Neural cell (in vitro differentiated cells): ENCODE results near the gene AK5. TPM values are rescaled to one million over a fixed set of nuclear protein-coding genes. Genes with fewer than 3 reads are reported as not detected.
A peak's percentile ranks its signal among the peaks of the same experiment; 100 is the strongest.

ENCODE experiments used
- H2AFZ ChIP-seq: fragments of 200-600, 300-800 bp; sonication (generic), shearing (Covaris generic); 2 replicates; pipeline ENCODE4 v1.6.0; 2014; ENCODE audit warnings: low read depth, mild to moderate bottlenecking, antibody characterized with exemption, low read length, moderate library complexity
- H3F3A ChIP-seq: fragments of 200-600 bp; shearing (Covaris generic); 2 replicates; pipeline ENCODE4 v1.6.1; 2016; ENCODE audit warnings: mild to moderate bottlenecking, moderate library complexity, mixed read lengths, antibody characterized with exemption, low read length; ENCODE audit not compliant: insufficient read depth, poor library complexity, severe bottlenecking
- H3K27ac ChIP-seq: fragments of 200-600, 300-800 bp; sonication (generic), shearing (Covaris generic); 2 replicates; pipeline ENCODE4 v1.5.1; 2014; ENCODE audit warnings: mild to moderate bottlenecking, low read length, moderate library complexity
- H3K27me3 ChIP-seq: fragments of 300-800, 200-600 bp; sonication (generic), shearing (Covaris generic); 2 replicates; pipeline ENCODE4 v1.6.0; 2014; ENCODE audit warnings: mild to moderate bottlenecking, low read depth, low read length, moderate library complexity; ENCODE audit not compliant: insufficient read depth
- H3K36me3 ChIP-seq: fragments of 300-800, 200-600 bp; sonication (generic), shearing (Covaris generic); 2 replicates; pipeline ENCODE4 v1.5.1; 2014; ENCODE audit warnings: mild to moderate bottlenecking, antibody characterized with exemption, low read length, moderate library complexity; ENCODE audit not compliant: insufficient read depth
- H3K4me2 ChIP-seq: fragments of 300-800, 200-600 bp; sonication (generic), shearing (Covaris generic); 2 replicates; pipeline ENCODE4 v1.6.0; 2014; ENCODE audit warnings: mild to moderate bottlenecking, low read length
- H3K4me3 ChIP-seq: fragments of 300-800, 200-600 bp; sonication (generic), shearing (Covaris generic); 2 replicates; pipeline ENCODE4 v1.5.1; 2014; ENCODE audit warnings: mild to moderate bottlenecking, low read length, moderate library complexity
- H3K79me2 ChIP-seq: fragments of 200-600 bp; shearing (Covaris generic); replicated peaks from 2 replicates; pipeline ENCODE4 v1.6.0; 2014; ENCODE audit warnings: mild to moderate bottlenecking, low read length, moderate library complexity; ENCODE audit not compliant: insufficient read depth
- H3K9ac ChIP-seq: fragments of 300-800, 200-600 bp; sonication (generic), shearing (Covaris generic); 2 replicates; pipeline ENCODE4 v1.6.1; 2016; ENCODE audit warnings: mild to moderate bottlenecking, low read length, mixed read lengths
- H3K9me2 ChIP-seq: fragments of 200-600 bp; shearing (Covaris generic); 2 replicates; pipeline ENCODE4 v1.6.1; 2016; ENCODE audit warnings: mild to moderate bottlenecking, low read length, mixed read lengths; ENCODE audit not compliant: insufficient read depth
- H3K9me3 ChIP-seq: fragments of 200-600, 300-800 bp; sonication (generic), shearing (Covaris generic); 2 replicates; pipeline ENCODE4 v1.6.1; 2016; ENCODE audit warnings: mild to moderate bottlenecking, mixed run types, low read length, moderate library complexity, mixed read lengths
- H4K20me1 ChIP-seq: fragments of 200-600 bp; shearing (Covaris generic); 2 replicates; pipeline ENCODE4 v1.6.1; 2016; ENCODE audit warnings: mild to moderate bottlenecking, mixed run types; ENCODE audit not compliant: insufficient read depth
- EP300 ChIP-seq: fragments of 450-650 bp; conservative IDR thresholded peaks from 2 replicates; pipeline ENCODE4 v1.6.1; 2014; ENCODE audit warnings: antibody characterized with exemption, mild to moderate bottlenecking, moderate library complexity; ENCODE audit not compliant: poor library complexity, severe bottlenecking
- EZH2 ChIP-seq: fragments of 200-600, 300-800 bp; shearing (Covaris generic), sonication (generic); IDR thresholded peaks from 2 replicates; pipeline ENCODE4 v1.6.1; 2014; ENCODE audit warnings: antibody characterized with exemption, low read length, borderline replicate concordance, mild to moderate bottlenecking; ENCODE audit not compliant: insufficient read depth, poor library complexity, severe bottlenecking
- MXI1 ChIP-seq: fragments of 450-650 bp; conservative IDR thresholded peaks from 2 replicates; pipeline ENCODE4 v1.6.1; 2014; ENCODE audit warnings: antibody characterized with exemption, mild to moderate bottlenecking; ENCODE audit not compliant: poor library complexity, severe bottlenecking
- POLR2AphosphoS5 ChIP-seq: IDR thresholded peaks from 2 replicates; pipeline ENCODE4 v1.6.1; 2012
- RAD21 ChIP-seq: fragments of 450-650 bp; conservative IDR thresholded peaks from 2 replicates; pipeline ENCODE4 v1.6.1; 2014; ENCODE audit warnings: antibody characterized with exemption, mild to moderate bottlenecking, moderate library complexity
- SMC3 ChIP-seq: fragments of 450-650 bp; conservative IDR thresholded peaks from 2 replicates; pipeline ENCODE4 v1.6.1; 2014; ENCODE audit warnings: antibody characterized with exemption, mild to moderate bottlenecking, moderate library complexity; ENCODE audit not compliant: poor library complexity
- TAF1 ChIP-seq: IDR thresholded peaks from 2 replicates; pipeline ENCODE4 v1.6.1; 2012; ENCODE audit warnings: low read depth
- polyA minus RNA-seq: library from RNA; depleted of rRNA, polyadenylated mRNA; stranded (reverse); fragments of >200 nt; gene quantifications from 2 replicates; pipeline ENCODE4 v1.2.3, GENCODE V29; 2014
- polyA plus RNA-seq: library from polyadenylated mRNA; depleted of rRNA; stranded (reverse); fragments of >200 nt; gene quantifications from 2 replicates; pipeline ENCODE4 v1.2.3, GENCODE V29; 2014
- TF ChIP-seq, protein P1 (sequence below): IDR thresholded peaks from 2 replicates; pipeline ENCODE4 v1.6.1; 2012; ENCODE audit warnings: borderline replicate concordance
- TF ChIP-seq, protein P2 (sequence below): fragments of 450-650 bp; IDR thresholded peaks from 2 replicates; pipeline ENCODE4 v1.5.1; 2014; ENCODE audit warnings: antibody characterized with exemption, mild to moderate bottlenecking, moderate library complexity; ENCODE audit not compliant: poor library complexity, severe bottlenecking

Gene AK5, protein sequence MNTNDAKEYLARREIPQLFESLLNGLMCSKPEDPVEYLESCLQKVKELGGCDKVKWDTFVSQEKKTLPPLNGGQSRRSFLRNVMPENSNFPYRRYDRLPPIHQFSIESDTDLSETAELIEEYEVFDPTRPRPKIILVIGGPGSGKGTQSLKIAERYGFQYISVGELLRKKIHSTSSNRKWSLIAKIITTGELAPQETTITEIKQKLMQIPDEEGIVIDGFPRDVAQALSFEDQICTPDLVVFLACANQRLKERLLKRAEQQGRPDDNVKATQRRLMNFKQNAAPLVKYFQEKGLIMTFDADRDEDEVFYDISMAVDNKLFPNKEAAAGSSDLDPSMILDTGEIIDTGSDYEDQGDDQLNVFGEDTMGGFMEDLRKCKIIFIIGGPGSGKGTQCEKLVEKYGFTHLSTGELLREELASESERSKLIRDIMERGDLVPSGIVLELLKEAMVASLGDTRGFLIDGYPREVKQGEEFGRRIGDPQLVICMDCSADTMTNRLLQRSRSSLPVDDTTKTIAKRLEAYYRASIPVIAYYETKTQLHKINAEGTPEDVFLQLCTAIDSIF
- polyA plus RNA-seq (5.4 and 7.1 TPM in 2 replicates), polyA minus RNA-seq (10.0 and 11.5 TPM in 2 replicates)

DNA sequence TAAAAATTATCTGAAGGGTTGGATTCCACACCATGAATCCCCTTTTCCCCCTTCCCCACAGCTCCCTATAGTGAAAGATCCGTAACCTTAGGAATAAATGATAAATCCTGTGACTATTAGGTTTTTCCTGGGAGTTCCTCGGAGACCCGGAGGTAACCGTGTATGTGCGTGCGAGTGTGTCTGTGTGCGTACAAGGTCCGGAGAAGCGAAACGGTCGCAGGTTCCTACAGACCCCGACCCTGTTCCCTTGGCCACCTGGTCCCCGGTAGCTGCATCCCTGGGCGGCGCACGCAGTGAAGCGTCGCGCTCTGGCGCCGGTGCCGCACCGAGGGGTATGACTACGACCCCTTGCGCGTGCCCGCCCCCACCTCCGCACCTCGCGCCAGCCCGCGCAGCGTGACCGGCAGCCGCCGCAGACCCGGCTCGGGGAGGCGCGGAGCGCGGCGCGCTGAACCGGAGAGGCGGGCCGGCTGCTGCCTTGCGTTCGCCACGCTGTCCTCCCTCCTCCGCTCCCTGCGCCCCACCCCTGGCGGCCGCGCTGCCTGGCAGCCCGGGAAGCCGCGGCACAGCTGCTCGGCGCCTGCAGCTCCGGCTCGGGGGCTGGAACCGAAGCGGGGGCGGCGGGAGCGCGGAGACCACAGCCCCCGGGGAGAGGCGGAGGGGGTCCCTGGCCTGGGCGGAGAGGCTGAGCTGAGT, at the start of gene AK5:
TSS of gene AK5 (plus strand) at position 529 of the 696 bp plus-strand sequence. CDS start 295 bp downstream, outside the sequence.
- H3K79me2 ChIP-seq, result no peaks in the 10 kb centered on the region
- no peaks in the 10 kb centered on the region for H3K9me2 ChIP-seq
- H3K27me3 ChIP-seq, result peaks cover 36% of the 10 kb centered on the region
- H2AFZ ChIP-seq, result peak within 1 kb of the TSS; percentile 40
- H3K9me3 ChIP-seq, result no peaks in the 10 kb centered on the region
- TF ChIP-seq EZH2 (no peak), SMC3 (peak; percentile 57), TAF1 (no peak), POLR2AphosphoS5 (no peak), MXI1 (peak; percentile 86), EP300 (no peak), RAD21 (no peak)
- TF ChIP-seq, protein P1, sequence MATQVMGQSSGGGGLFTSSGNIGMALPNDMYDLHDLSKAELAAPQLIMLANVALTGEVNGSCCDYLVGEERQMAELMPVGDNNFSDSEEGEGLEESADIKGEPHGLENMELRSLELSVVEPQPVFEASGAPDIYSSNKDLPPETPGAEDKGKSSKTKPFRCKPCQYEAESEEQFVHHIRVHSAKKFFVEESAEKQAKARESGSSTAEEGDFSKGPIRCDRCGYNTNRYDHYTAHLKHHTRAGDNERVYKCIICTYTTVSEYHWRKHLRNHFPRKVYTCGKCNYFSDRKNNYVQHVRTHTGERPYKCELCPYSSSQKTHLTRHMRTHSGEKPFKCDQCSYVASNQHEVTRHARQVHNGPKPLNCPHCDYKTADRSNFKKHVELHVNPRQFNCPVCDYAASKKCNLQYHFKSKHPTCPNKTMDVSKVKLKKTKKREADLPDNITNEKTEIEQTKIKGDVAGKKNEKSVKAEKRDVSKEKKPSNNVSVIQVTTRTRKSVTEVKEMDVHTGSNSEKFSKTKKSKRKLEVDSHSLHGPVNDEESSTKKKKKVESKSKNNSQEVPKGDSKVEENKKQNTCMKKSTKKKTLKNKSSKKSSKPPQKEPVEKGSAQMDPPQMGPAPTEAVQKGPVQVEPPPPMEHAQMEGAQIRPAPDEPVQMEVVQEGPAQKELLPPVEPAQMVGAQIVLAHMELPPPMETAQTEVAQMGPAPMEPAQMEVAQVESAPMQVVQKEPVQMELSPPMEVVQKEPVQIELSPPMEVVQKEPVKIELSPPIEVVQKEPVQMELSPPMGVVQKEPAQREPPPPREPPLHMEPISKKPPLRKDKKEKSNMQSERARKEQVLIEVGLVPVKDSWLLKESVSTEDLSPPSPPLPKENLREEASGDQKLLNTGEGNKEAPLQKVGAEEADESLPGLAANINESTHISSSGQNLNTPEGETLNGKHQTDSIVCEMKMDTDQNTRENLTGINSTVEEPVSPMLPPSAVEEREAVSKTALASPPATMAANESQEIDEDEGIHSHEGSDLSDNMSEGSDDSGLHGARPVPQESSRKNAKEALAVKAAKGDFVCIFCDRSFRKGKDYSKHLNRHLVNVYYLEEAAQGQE, result no peak
- TF ChIP-seq, protein P2, sequence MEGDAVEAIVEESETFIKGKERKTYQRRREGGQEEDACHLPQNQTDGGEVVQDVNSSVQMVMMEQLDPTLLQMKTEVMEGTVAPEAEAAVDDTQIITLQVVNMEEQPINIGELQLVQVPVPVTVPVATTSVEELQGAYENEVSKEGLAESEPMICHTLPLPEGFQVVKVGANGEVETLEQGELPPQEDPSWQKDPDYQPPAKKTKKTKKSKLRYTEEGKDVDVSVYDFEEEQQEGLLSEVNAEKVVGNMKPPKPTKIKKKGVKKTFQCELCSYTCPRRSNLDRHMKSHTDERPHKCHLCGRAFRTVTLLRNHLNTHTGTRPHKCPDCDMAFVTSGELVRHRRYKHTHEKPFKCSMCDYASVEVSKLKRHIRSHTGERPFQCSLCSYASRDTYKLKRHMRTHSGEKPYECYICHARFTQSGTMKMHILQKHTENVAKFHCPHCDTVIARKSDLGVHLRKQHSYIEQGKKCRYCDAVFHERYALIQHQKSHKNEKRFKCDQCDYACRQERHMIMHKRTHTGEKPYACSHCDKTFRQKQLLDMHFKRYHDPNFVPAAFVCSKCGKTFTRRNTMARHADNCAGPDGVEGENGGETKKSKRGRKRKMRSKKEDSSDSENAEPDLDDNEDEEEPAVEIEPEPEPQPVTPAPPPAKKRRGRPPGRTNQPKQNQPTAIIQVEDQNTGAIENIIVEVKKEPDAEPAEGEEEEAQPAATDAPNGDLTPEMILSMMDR, result peak; percentile 28
- H3K4me2 ChIP-seq, result peak within 1 kb of the TSS; percentile 69
- H3K27ac ChIP-seq, result no peak within 1 kb of the TSS
- H3K36me3 ChIP-seq, result no peaks in the 10 kb centered on the region
- H4K20me1 ChIP-seq, result no peaks in the 10 kb centered on the region
- no peaks in the 10 kb centered on the region for H3F3A ChIP-seq
- H3K4me3 ChIP-seq, result peak within 1 kb of the TSS; percentile 86
- peak within 1 kb of the TSS; percentile 65 for H3K9ac ChIP-seq

DNA sequence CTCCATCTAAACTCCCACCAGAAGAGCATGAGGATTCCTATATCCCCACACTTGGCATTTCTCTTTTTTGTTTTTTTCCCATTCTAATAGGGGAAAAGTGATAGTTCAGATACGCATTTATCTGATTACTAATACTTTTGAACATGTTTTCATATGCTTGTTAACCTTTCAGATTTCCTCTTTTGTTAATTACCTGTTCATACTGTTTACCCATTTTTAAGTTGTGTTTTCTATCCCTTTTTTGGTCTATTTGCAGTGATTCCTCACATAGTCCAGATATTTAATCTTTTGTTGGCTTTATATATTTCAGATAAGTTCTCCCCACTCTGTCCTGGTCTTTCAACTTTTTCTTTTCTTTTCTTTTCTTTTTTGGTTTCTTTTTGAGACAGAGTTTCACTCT, 49.0 kb upstream of the AK5 start:
- Histone ChIP-seq H3K79me2 (no peaks in the 10 kb centered on the region), H3K9me3 (no peaks in the 10 kb centered on the region), H3K27ac (no peak overlapping the region), H2AFZ (no peak overlapping the region), H3K36me3 (no peaks in the 10 kb centered on the region), H3K27me3 (no peaks in the 10 kb centered on the region), H4K20me1 (no peaks in the 10 kb centered on the region), H3K4me3 (no peak overlapping the region), H3K4me2 (no peak overlapping the region), H3K9me2 (no peaks in the 10 kb centered on the region), H3K9ac (no peak overlapping the region), H3F3A (no peaks in the 10 kb centered on the region)
- no peak for TF ChIP-seq POLR2AphosphoS5
- TF ChIP-seq RAD21, result no peak
- no peak for TF ChIP-seq EZH2
- TF ChIP-seq TAF1, result no peak
- TF ChIP-seq SMC3, result no peak
- no peak for TF ChIP-seq EP300
- TF ChIP-seq, protein P2, result no peak
- TF ChIP-seq, protein P1, result no peak
- no peak for TF ChIP-seq MXI1
